Activated naive CD4-positive, alpha-beta T cell treated with anti-CD3 and anti-CD28 coated beads for 36 hours (primary cell): ENCODE data around the gene ATP5IF1. TPM values are rescaled to one million over a fixed set of nuclear protein-coding genes. Genes with fewer than 3 reads are reported as not detected.
A peak's percentile ranks its signal among the peaks of the same experiment; 100 is the strongest.

Experiments
- CTCF ChIA-PET: fragments of 350-600 bp; sonication (Branson Sonifier 250); formaldehyde crosslinking; loops from one replicate; lab custom pipeline; 2021; ENCODE audit warnings: antibody characterized with exemption; lab: Charles Lee
- DNase-seq: peaks from one replicate; pipeline ENCODE4 v3.0.0-alpha.2; 2020
- H3K27ac Mint-ChIP-seq: one replicate; pipeline ENCODE4 v1.8.0; 2021; ENCODE audit warnings: mild to moderate bottlenecking, mixed read lengths
- H3K27me3 Mint-ChIP-seq: one replicate; pipeline ENCODE4 v1.8.0; 2021; ENCODE audit warnings: low read depth, mixed read lengths
- H3K36me3 Mint-ChIP-seq: one replicate; pipeline ENCODE4 v1.8.0; 2021; ENCODE audit warnings: low read depth, mixed read lengths
- H3K4me1 Mint-ChIP-seq: one replicate; pipeline ENCODE4 v1.8.0; 2021; ENCODE audit warnings: low read depth, mixed read lengths
- H3K4me3 Mint-ChIP-seq: one replicate; pipeline ENCODE4 v1.8.0; 2021; ENCODE audit warnings: mild to moderate bottlenecking, moderate library complexity, mixed read lengths
- H3K9me3 Mint-ChIP-seq: one replicate; pipeline ENCODE4 v1.8.0; 2021; ENCODE audit warnings: mixed read lengths
- intact Hi-C: fragments of 100-400 bp; cut with micrococcal nuclease; formaldehyde crosslinking; loops from one replicate; pipeline ENCODE4 v1.15.1; 2023
- total RNA-seq, 2 experiments: library from RNA; stranded (reverse); gene quantifications; one replicate each; pipeline ENCODE4 v1.2.3, GENCODE V29; 2021

The ATP5IF1 gene
- total RNA-seq, 2 experiments from 2014 or later, result 182 to 185 TPM

DNA sequence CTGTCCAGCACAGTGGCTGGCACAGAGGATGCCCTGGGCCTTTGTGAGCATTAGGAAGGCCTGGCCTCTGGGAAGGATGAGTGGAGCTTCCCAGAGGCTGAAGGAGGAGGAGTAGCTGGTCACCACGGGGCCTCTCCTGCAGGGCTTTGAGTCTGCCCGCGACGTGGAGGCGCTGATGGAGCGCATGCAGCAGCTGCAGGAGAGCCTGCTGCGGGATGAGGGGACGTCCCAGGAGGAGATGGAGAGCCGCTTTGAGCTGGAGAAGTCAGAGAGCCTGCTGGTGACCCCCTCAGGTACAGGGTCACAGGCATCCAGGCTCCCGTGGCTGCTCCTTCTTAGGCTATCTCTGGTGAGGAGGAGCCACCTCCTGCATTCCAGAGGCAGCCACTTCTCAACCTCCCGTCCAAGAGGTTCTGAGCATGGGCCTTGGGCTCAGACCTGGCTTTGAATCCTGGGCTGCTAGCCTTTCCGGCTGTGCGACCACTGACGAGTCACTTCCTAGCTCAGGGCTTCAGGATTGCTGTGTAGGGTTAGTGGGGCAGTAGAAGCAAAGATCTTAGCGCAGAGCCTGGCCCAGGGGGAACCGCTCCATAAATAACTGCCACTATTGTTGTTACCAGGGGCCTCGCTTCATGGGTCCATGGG lies 37.4 kb downstream of the ATP5IF1 start:
- DNase-seq, result no peak
- H3K27me3 Mint-ChIP-seq, result no peaks in the 10 kb centered on the region
- H3K27ac Mint-ChIP-seq, result no peak overlapping the region
- CTCF ChIA-PET, result interaction anchor here (0.6 kb wide), 1 partner anchor 362 kb away, joined by 6 read pairs; no protein-coding TSS in a partner anchor
- intact Hi-C loops, result no loop called here
- no peaks in the 10 kb centered on the region for H3K9me3 Mint-ChIP-seq
- no peak overlapping the region for H3K4me3 Mint-ChIP-seq
- peaks cover 41% of the 10 kb centered on the region for H3K36me3 Mint-ChIP-seq
- no peaks in the 10 kb centered on the region for H3K4me1 Mint-ChIP-seq

DNA sequence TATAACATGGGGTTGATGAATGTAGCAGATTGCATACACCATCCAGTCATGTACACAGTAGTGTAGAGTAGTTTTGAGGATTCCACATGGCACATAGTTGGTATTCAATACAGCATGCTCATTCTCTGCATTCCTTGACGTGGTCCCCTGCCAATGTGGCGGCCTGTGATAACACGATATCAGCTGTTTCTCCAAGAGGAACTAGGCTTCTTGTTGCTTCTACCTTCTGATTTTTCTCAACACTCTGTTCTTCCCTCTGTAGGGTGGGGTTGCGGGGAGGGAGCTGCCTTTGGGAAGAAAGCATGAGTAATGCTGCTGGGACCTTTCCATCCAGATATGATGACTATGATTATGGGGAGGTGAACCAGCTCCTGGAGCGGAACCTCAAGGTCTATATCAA lies 42.8 kb downstream of the ATP5IF1 start:
- no peak overlapping the region for H3K4me3 Mint-ChIP-seq
- H3K4me1 Mint-ChIP-seq, result no peaks in the 10 kb centered on the region
- CTCF ChIA-PET, result no interaction called here
- no peaks in the 10 kb centered on the region for H3K9me3 Mint-ChIP-seq
- intact Hi-C loops, result no loop called here
- no peak overlapping the region for H3K27ac Mint-ChIP-seq
- DNase-seq, result no peak
- no peaks in the 10 kb centered on the region for H3K27me3 Mint-ChIP-seq
- peaks cover 47% of the 10 kb centered on the region for H3K36me3 Mint-ChIP-seq

DNA sequence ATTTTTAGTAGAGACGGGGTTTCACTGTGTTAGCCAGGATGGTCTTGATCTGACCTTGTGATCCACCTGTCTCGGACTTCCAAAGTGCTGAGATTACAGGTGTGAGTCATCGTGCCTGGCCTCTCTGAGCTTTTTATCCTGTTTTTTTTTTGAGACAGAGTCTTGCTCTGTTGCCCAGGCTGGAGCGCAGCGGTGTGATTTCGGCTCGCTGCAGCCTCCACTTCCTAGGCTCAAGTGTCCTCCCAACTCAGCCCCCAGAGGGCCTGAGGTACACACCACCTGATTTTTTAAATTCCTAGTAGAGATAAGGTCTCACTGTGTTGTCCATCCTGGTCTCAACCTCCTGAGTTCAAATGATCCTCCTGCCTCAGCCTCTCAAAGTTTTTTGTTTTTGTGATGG lies 43.8 kb downstream of the ATP5IF1 start:
- intact Hi-C loops, result no loop called here
- Mint-ChIP-seq H3K27me3 (no peaks in the 10 kb centered on the region), H3K36me3 (peaks cover 39% of the 10 kb centered on the region), H3K4me1 (no peaks in the 10 kb centered on the region), H3K9me3 (no peaks in the 10 kb centered on the region), H3K4me3 (no peak overlapping the region), H3K27ac (no peak overlapping the region)
- CTCF ChIA-PET, result no interaction called here
- no peak for DNase-seq

DNA sequence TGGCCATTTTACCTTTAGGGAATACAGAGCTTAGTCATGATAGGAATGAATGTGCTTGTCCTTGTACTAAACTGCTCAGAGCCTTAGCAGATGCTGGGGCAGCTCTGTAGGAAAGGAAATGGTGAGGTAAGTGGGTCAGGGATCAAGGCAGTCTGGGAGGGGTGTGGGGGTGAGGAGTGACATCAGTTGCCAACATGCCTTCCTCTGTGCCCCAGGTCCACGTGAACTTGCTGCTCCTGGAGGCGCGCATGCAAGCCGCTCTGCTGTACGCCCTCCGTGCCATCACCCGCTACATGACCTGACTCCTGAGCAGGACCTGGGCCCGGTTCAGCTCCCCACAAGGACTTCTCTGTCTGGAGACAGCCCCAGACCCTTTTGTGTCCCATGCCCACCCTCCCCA lies 44.6 kb downstream of the ATP5IF1 start:
- intact Hi-C loops, result no loop called here
- Mint-ChIP-seq H3K4me3 (no peak overlapping the region), H3K27me3 (no peaks in the 10 kb centered on the region), H3K27ac (no peak overlapping the region), H3K9me3 (no peaks in the 10 kb centered on the region), H3K36me3 (peaks cover 37% of the 10 kb centered on the region), H3K4me1 (no peaks in the 10 kb centered on the region)
- CTCF ChIA-PET, result no interaction called here
- DNase-seq, result no peak

DNA sequence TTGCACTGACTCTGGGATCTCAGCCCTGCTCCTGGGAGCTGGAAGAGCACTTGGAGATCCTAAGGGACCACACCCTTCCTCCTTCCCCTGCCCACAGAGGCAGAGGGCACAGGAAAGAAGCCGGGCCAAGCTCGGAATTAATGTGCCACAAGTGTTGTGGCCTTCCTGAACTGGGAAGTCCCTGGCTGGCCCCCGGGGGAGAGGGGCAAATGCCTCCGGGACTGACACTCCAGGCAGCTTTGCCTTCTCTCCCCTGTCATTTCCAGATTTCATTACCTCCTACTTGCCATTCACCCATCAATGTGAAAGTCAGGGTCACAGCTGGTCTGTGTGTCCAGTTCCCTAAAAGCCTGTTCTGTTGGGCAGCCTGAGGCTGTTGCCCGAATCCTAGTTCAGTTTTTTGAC lies 45.1 kb downstream of the ATP5IF1 start:
- Mint-ChIP-seq H3K4me3 (no peak overlapping the region), H3K27ac (no peak overlapping the region), H3K27me3 (no peaks in the 10 kb centered on the region), H3K9me3 (no peaks in the 10 kb centered on the region), H3K4me1 (no peaks in the 10 kb centered on the region), H3K36me3 (peaks cover 37% of the 10 kb centered on the region)
- no peak for DNase-seq
- intact Hi-C loops, result no loop called here
- CTCF ChIA-PET, result no interaction called here

DNA sequence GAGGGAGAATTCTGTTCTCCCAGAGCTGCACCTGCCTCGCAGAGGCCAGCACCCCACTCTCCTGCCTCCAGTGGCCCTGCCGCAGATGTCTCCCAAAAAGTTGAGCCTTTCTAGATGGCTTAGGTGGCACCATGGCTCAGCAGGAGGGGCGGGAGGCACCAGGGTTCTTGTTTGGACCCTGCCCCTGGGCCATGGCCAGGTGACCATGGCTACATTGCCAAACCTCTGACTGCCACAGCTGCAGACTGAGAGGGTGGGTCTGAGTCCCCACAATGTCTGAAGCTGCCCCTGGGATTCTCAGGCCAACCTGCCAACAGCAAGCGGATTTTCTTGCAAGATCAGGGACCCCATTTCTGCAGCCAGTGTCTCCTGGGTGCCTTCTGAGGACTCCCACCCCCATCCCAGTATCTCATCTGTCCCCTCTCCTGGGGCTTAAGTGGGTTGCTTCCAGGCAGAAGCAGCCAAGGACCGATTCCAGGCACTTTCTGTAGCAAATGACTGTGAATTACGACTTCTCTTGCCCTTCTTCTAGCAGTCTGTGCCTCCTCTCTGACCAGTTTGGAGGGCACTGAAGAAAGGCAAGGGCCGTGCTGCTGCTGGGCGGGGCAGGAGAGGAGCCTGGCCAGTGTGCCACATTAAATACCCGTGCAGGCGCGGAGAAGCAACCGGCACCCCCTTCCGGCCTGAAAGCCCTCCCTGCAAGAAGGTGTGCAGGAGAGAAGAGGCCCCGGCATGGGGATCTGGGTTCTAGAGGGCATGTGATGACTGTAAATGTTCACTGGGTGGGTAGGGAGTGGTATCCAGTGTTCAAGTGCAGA lies 45.9 kb downstream of the ATP5IF1 start:
- DNase-seq, result no peak
- no peaks in the 10 kb centered on the region for H3K4me1 Mint-ChIP-seq
- H3K4me3 Mint-ChIP-seq, result no peak overlapping the region
- intact Hi-C loops, result no loop called here
- CTCF ChIA-PET, result no interaction called here
- peaks cover 35% of the 10 kb centered on the region for H3K36me3 Mint-ChIP-seq
- H3K27me3 Mint-ChIP-seq, result no peaks in the 10 kb centered on the region
- no peaks in the 10 kb centered on the region for H3K9me3 Mint-ChIP-seq
- H3K27ac Mint-ChIP-seq, result no peak overlapping the region

DNA sequence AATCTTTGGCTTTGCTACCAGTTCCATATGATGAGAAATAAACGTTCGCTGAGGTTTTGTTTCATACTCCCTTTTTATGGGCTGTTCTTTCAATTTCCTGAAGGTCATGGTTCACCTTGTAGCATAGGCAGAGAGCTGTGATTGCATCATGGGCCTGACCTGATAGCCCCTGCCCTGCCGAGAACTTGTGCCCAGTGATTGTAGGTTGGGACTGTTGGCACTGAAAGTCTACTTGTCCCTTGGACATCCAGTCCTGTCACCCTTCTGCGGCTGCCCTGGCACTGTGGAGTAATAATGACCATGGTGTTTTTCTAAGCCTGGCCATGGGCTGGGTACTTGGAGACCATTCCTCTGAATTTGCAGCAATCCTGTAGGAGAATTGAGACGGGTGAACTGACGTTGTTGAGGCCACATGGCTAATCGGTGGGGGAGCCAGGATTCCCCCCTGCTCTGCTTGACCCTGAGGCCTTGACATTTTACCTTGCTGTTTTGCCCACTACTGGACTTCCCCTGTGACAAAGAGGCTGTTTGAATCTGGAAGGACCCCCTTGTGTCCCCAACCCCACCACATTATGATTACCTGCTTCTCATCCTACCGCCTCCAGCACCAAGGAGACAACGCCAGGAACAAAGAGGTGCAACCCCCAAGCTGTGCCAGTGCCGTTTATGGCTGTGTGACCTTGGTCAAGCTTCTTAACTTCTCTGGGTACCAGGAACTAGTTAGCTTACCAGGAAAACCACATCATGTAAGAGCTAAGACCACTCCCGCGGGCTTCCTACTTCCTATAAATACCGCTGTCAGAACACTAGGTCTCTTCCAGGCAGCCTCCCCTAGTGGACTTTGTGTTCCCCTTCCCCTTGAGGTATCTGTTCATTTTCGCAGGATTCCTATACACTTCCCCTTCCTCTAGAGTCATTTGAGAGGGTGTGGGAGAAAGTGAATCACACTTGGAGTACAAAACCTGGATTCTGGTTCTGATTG lies 46.8 kb downstream of the ATP5IF1 start:
- Mint-ChIP-seq H3K36me3 (peaks cover 29% of the 10 kb centered on the region), H3K9me3 (no peaks in the 10 kb centered on the region), H3K4me3 (no peak overlapping the region), H3K4me1 (no peaks in the 10 kb centered on the region), H3K27me3 (no peaks in the 10 kb centered on the region), H3K27ac (peak overlapping the region; percentile 3)
- DNase-seq, result no peak
- intact Hi-C loops, result no loop called here
- CTCF ChIA-PET, result no interaction called here

DNA sequence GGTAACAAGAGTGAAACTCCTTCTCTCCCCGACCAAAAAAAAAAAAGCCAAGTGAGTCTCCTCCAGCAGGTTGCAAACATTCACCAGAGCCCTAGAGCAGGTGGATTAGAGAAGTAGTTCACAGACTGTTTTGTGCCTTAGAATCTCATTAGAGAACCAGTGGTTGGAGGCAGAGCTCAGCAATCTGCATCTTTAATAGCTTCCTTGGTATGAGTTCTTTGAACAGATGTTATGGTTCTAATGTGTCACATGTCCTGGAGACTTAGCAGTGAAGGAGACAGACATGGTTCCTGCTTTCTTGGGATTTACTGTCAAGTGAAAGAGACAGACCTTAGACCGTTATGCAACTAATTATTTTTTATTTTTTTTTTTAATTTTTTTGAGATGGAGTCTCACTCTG lies 50.2 kb downstream of the ATP5IF1 start:
- H3K9me3 Mint-ChIP-seq, result no peaks in the 10 kb centered on the region
- H3K27me3 Mint-ChIP-seq, result no peaks in the 10 kb centered on the region
- no peak for DNase-seq
- CTCF ChIA-PET, result no interaction called here
- H3K4me1 Mint-ChIP-seq, result no peaks in the 10 kb centered on the region
- intact Hi-C loops, result no loop called here
- H3K4me3 Mint-ChIP-seq, result no peak overlapping the region
- H3K27ac Mint-ChIP-seq, result no peak overlapping the region
- H3K36me3 Mint-ChIP-seq, result peaks cover 5% of the 10 kb centered on the region

Other genes starting within 250 kb of the ATP5IF1 start
- gene EYA3, start 147.5 kb upstream of the ATP5IF1 start, total RNA-seq, result 10 to 100 TPM; 25.4 to 25.9 TPM
- under 1 TPM; 0.05 to 0.07 TPM for gene PTAFR, start 59.4 kb upstream of the ATP5IF1 start, total RNA-seq
- gene DNAJC8, start 3.1 kb upstream of the ATP5IF1 start, total RNA-seq, result 100 to 1,000 TPM; 113 to 115 TPM
- 10 to 100 TPM; 46.2 to 46.9 TPM for gene SESN2, start 23.4 kb downstream of the ATP5IF1 start, total RNA-seq
- gene MED18, start 92.9 kb downstream of the ATP5IF1 start, total RNA-seq, result 10 to 100 TPM; 13.2 to 13.3 TPM
- gene PHACTR4, start 133.6 kb downstream of the ATP5IF1 start, total RNA-seq, result 10 to 100 TPM; 16.3 to 17.2 TPM